HG03280 (cell line): ENCODE measurements around the gene OR5AN1.

Experiments used
- ATAC-seq: cut with Tn5 transposase; IDR thresholded peaks from one replicate; pipeline ENCODE4 v1.9.1; 2021; ENCODE audit warnings: mild to moderate bottlenecking, moderate library complexity; ENCODE audit not compliant: unreplicated experiment

Gene OR5AN1

DNA sequence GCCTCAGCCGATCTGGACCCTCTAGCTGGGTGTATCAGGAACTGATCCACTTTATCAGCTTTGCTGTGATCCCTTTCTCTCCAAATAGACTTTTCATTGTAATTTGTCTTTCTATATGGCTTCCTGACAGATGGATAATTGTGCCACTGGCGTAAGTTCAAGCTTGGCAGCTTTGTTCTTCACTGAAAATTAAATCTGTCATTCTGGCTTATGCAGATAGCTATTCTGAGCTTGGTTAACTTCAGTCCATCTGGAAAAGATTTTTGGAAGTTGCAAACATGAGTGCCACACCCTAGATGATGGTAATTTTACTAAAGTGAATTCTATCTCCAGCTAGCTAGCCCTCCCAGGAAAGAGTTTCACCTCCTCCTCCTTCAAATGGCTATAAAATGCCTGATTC lies 59.5 kb downstream of the OR5AN1 start:
- no peak for ATAC-seq
